ENCODE data around the gene OPCML. TPM values are rescaled to one million over a fixed set of nuclear protein-coding genes. Genes with fewer than 3 reads are reported as not detected.

The OPCML gene
- total RNA-seq, 1 donor from 2014 or later: 4.6 TPM

GRCh38 chr11:132981131-132981956 lies 551.0 kb downstream of the OPCML start:
- peaks cover 6% of the 10 kb centered on the region for H3K4me1 Mint-ChIP-seq (ENCODE audit: unreplicated experiment)
- DNase-seq (ENCODE audit: extremely low spot score, unreplicated experiment): no peak
- peaks cover 9% of the 10 kb centered on the region for H3K27me3 Mint-ChIP-seq
- H3K9me3 Mint-ChIP-seq: peaks cover 5% of the 10 kb centered on the region
- no peak overlapping the region for H3K4me3 Mint-ChIP-seq
- TF ChIP-seq, protein P1, sequence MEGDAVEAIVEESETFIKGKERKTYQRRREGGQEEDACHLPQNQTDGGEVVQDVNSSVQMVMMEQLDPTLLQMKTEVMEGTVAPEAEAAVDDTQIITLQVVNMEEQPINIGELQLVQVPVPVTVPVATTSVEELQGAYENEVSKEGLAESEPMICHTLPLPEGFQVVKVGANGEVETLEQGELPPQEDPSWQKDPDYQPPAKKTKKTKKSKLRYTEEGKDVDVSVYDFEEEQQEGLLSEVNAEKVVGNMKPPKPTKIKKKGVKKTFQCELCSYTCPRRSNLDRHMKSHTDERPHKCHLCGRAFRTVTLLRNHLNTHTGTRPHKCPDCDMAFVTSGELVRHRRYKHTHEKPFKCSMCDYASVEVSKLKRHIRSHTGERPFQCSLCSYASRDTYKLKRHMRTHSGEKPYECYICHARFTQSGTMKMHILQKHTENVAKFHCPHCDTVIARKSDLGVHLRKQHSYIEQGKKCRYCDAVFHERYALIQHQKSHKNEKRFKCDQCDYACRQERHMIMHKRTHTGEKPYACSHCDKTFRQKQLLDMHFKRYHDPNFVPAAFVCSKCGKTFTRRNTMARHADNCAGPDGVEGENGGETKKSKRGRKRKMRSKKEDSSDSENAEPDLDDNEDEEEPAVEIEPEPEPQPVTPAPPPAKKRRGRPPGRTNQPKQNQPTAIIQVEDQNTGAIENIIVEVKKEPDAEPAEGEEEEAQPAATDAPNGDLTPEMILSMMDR (conservative IDR thresholded peaks at IDR 0.05): no peak
- H3K27ac Mint-ChIP-seq: peak overlapping the region; percentile 86
- H3K36me3 Mint-ChIP-seq: peaks cover 4% of the 10 kb centered on the region

DNA sequence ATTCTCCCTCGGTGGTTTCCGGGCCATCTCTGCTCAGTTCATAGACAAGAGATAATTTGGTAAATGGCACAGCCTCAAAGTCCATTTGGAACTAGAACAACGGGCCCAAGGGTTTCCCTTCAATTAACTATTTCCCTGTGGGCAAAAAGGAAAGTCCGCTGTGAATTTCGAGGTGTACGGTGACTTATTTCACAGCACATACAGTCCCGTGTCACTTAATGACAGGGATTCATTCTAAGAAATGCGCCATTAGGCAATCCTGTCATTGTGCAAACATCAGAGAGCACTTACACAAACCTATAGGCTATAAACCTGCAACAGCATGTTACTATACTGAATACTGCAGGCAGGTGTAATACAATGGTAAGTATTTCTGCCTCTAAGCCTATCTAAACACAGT lies 551.6 kb downstream of the OPCML start:
- no peak overlapping the region for H3K4me3 Mint-ChIP-seq
- H3K27me3 Mint-ChIP-seq: peaks cover 12% of the 10 kb centered on the region
- H3K27ac Mint-ChIP-seq: peak overlapping the region; percentile 86
- H3K9me3 Mint-ChIP-seq: peaks cover 5% of the 10 kb centered on the region
- peaks cover 4% of the 10 kb centered on the region for H3K36me3 Mint-ChIP-seq
- TF ChIP-seq, protein P1 (conservative IDR thresholded peaks at IDR 0.05): no peak
- DNase-seq (ENCODE audit: extremely low spot score, unreplicated experiment): no peak
- H3K4me1 Mint-ChIP-seq (ENCODE audit: unreplicated experiment): peaks cover 6% of the 10 kb centered on the region

DNA sequence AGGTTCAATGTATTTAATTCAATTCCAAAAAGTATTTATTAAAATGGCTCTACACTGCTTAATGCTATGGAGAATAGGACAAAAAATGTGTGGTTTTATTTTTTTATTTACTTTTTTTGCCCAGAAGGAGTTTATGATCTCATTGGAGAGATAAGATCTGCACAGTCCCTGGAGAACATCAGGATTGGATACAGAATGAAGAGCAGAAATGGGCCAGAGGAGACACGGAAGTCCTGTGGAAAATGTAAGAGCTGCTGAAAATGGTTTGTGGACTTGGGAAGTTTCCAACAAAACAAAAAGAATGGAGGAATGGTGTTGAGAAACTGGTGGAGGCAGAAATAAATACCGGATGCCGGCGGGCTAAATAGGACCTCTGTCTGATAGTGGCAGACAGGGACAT lies 554.6 kb downstream of the OPCML start:
- H3K27ac Mint-ChIP-seq: no peak overlapping the region
- H3K27me3 Mint-ChIP-seq: peaks cover 16% of the 10 kb centered on the region
- no peak overlapping the region for H3K4me3 Mint-ChIP-seq
- no peaks in the 10 kb centered on the region for H3K36me3 Mint-ChIP-seq
- H3K4me1 Mint-ChIP-seq (ENCODE audit: unreplicated experiment): peaks cover 6% of the 10 kb centered on the region
- peaks cover 5% of the 10 kb centered on the region for H3K9me3 Mint-ChIP-seq
- TF ChIP-seq, protein P1 (conservative IDR thresholded peaks at IDR 0.05): no peak
- no peak for DNase-seq (ENCODE audit: extremely low spot score, unreplicated experiment)

DNA sequence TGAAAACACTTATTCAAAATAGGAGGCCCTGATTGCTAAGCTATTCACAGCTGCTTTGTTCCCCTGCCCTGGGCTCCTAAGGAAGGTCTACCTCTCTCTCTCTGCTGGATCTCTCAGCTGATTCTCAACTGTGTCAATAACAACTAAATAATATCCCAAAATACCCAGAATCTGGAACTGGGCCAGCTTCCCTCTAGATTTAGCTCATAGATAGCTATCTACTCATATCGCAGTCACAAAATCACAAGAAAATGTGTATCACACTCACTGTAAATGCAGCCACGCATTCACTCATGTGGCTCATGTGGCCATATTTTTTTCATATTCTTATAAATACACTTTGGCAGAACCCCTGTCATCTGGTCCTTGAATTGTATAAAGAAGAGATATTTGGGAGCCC lies 555.1 kb downstream of the OPCML start:
- DNase-seq (ENCODE audit: extremely low spot score, unreplicated experiment): no peak
- no peak overlapping the region for H3K4me3 Mint-ChIP-seq
- H3K27me3 Mint-ChIP-seq: peaks cover 16% of the 10 kb centered on the region
- H3K27ac Mint-ChIP-seq: no peak overlapping the region
- peaks cover 6% of the 10 kb centered on the region for H3K4me1 Mint-ChIP-seq (ENCODE audit: unreplicated experiment)
- TF ChIP-seq, protein P1 (conservative IDR thresholded peaks at IDR 0.05): no peak
- H3K36me3 Mint-ChIP-seq: no peaks in the 10 kb centered on the region
- peaks cover 5% of the 10 kb centered on the region for H3K9me3 Mint-ChIP-seq

DNA sequence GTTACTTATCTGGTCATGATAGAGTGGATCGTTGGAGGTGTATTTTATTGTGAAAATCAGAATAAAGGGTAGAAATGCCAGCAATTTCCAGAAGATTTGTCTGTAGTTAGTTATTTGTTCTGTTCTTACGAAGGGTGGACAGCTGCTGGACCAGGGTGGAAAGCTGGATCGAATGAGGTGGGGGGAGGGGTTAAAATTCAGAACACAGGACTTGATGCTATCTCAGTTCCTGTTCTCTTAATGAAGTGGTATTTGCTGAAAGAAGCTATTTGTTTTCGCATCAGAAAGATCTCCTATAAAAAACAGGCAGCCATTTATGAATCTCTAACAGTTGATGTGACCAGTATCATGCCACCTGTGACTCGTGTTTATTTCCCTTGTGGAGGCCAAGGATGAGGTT lies 556.2 kb downstream of the OPCML start:
- no peak overlapping the region for H3K4me3 Mint-ChIP-seq
- H3K4me1 Mint-ChIP-seq (ENCODE audit: unreplicated experiment): peaks cover 6% of the 10 kb centered on the region

More for the DNA sequence above, 556.2 kb downstream of the OPCML start:
- Mint-ChIP-seq H3K9me3 (no peaks in the 10 kb centered on the region), H3K36me3 (no peaks in the 10 kb centered on the region), H3K27ac (no peak overlapping the region), H3K27me3 (peaks cover 19% of the 10 kb centered on the region)
- TF ChIP-seq, protein P1 (conservative IDR thresholded peaks at IDR 0.05): no peak
- no peak for DNase-seq (ENCODE audit: extremely low spot score, unreplicated experiment)

All from type B pancreatic cell (in vitro differentiated cells).